GM12878 (cell line): ENCODE results near the gene TMEM150B.

Source experiments
- ATF3 ChIP-seq: IDR thresholded peaks from 2 replicates; pipeline ENCODE4 v1.6.1; 2011; ENCODE audit warnings: low read depth, mild to moderate bottlenecking, low read length, moderate library complexity, borderline replicate concordance; ENCODE audit errors: extremely low read depth
- CEBPB ChIP-seq, 2 experiments: fragments of 150-350 bp in 1 of 2; IDR thresholded peaks; 2 replicates each; pipeline ENCODE4 v1.6.1; 2012 to 2014; ENCODE audit warnings: low read depth in 2 of 2, low read length in 2 of 2, borderline replicate concordance in 1 of 2, inconsistent platforms in 1 of 2
- CTCF ChIP-seq, 3 experiments: IDR thresholded peaks in 2 of 3; conservative IDR thresholded peaks in 1 of 3; 2 replicates each; pipeline ENCODE4 v1.5.1; 2011; ENCODE audit warnings: low read depth in 3 of 3, low read length in 3 of 3, mild to moderate bottlenecking in 3 of 3, control low read depth in 2 of 3, moderate library complexity in 2 of 3, inconsistent platforms in 1 of 3, mixed read lengths in 1 of 3; ENCODE audit not compliant: control insufficient read depth in 2 of 3, insufficient read depth in 1 of 3; ENCODE audit errors: extremely low read depth in 1 of 3
- ESRRA ChIP-seq: IDR thresholded peaks from 2 replicates; pipeline ENCODE4 v1.6.1; 2012; ENCODE audit warnings: mild to moderate bottlenecking, low read length, improper control_type of control experiment
- POLR2A ChIP-seq: IDR thresholded peaks from 2 replicates; pipeline ENCODE4 v1.6.1; 2011; ENCODE audit warnings: low read depth, mild to moderate bottlenecking, low read length
- RAD51 ChIP-seq: fragments of 450-650 bp; IDR thresholded peaks from 2 replicates; pipeline ENCODE4 v1.6.1; 2016; ENCODE audit warnings: moderate library complexity, mild to moderate bottlenecking, inconsistent platforms
- RFX5 ChIP-seq: IDR thresholded peaks from 2 replicates; pipeline ENCODE4 v1.6.1; 2011; ENCODE audit warnings: low read depth, low read length, improper control_type of control experiment
- ZBTB33 ChIP-seq: fragments of 450-650 bp; IDR thresholded peaks from 2 replicates; pipeline ENCODE4 v1.6.1; 2017; ENCODE audit warnings: mild to moderate bottlenecking
- TF ChIP-seq, protein P1 (sequence below): IDR thresholded peaks from 2 replicates; pipeline ENCODE4 v1.6.1; 2011; ENCODE audit warnings: borderline replicate concordance, low read depth, mild to moderate bottlenecking, moderate library complexity, mixed read lengths, low read length; ENCODE audit not compliant: insufficient read depth; ENCODE audit errors: extremely low read length

GRCh38 chr19:55372316-55373081, 47.4 kb upstream of the TMEM150B start:
- TF ChIP-seq CEBPB (IDR thresholded peaks at IDR 0.05; ENCODE audit: borderline replicate concordance in 1 of 2, low read depth in 2 of 2, low read length in 2 of 2) (no peak), RAD51 (no peak), CTCF (IDR thresholded peaks at IDR 0.05 in 2 of 3, conservative IDR thresholded peaks at IDR 0.05 in 1 of 3; ENCODE audit: control insufficient read depth in 2 of 3, extremely low read depth in 1 of 3, insufficient read depth in 1 of 3, low read depth in 3 of 3, low read length in 3 of 3) (no peak), ZBTB33 (no peak), POLR2A (no peak), RFX5 (no peak), ESRRA (no peak), ATF3 (no peak)
- TF ChIP-seq, protein P1, sequence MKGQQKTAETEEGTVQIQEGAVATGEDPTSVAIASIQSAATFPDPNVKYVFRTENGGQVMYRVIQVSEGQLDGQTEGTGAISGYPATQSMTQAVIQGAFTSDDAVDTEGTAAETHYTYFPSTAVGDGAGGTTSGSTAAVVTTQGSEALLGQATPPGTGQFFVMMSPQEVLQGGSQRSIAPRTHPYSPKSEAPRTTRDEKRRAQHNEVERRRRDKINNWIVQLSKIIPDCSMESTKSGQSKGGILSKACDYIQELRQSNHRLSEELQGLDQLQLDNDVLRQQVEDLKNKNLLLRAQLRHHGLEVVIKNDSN: no peak
